Activated T-helper 9 cell treated with anti-CD3 and anti-CD28 coated beads, Interleukin-2, amount 50 U/mL, for 16 hours (primary cell): ENCODE results near the gene WDR20.
"Not testable (repeated sequence)": the region's sequence is repeated elsewhere in the genome, so short reads cannot be mapped to it uniquely, and the experiment has no call there.

Experiments used
- DNase-seq: peaks from one replicate; pipeline ENCODE4 v3.0.0-alpha.2; 2020; ENCODE audit warnings: low read depth

WDR20 gene

GRCh38 chr14:102238766-102239165 lies 99.1 kb downstream of the WDR20 start:
- DNase-seq = no peak

GRCh38 chr14:102239231-102239630 lies 99.5 kb downstream of the WDR20 start:
- no peak for DNase-seq

- DNase-seq = not testable (repeated sequence)
Observed at GRCh38 chr14:102240481-102240880, 100.8 kb downstream of the WDR20 start.

GRCh38 chr14:102241147-102241546 lies 101.5 kb downstream of the WDR20 start:
- no peak for DNase-seq

GRCh38 chr14:102243795-102244194 lies 104.1 kb downstream of the WDR20 start:
- DNase-seq = not testable (repeated sequence)

GRCh38 chr14:102246071-102246470 lies 106.4 kb downstream of the WDR20 start:
- no peak for DNase-seq

GRCh38 chr14:102248121-102248520 lies 108.4 kb downstream of the WDR20 start:
- DNase-seq = no peak

- no peak for DNase-seq
Observed at GRCh38 chr14:102249041-102249440, 109.3 kb downstream of the WDR20 start.

- no peak for DNase-seq
Observed at GRCh38 chr14:102249981-102250380, 110.3 kb downstream of the WDR20 start.

GRCh38 chr14:102250636-102251035 lies 110.9 kb downstream of the WDR20 start:
- no peak for DNase-seq

GRCh38 chr14:102251161-102251560 lies 111.5 kb downstream of the WDR20 start:
- DNase-seq = no peak

GRCh38 chr14:102252834-102253801 lies 113.4 kb downstream of the WDR20 start:
- DNase-seq = no peak

- DNase-seq = no peak
Observed at GRCh38 chr14:102255401-102256190, 115.9 kb downstream of the WDR20 start.

GRCh38 chr14:102256716-102257115 lies 117.0 kb downstream of the WDR20 start:
- no peak for DNase-seq

GRCh38 chr14:102258136-102258535 lies 118.4 kb downstream of the WDR20 start:
- DNase-seq = no peak
